Measurements from ENCODE around the gene LMNTD2.

DNA sequence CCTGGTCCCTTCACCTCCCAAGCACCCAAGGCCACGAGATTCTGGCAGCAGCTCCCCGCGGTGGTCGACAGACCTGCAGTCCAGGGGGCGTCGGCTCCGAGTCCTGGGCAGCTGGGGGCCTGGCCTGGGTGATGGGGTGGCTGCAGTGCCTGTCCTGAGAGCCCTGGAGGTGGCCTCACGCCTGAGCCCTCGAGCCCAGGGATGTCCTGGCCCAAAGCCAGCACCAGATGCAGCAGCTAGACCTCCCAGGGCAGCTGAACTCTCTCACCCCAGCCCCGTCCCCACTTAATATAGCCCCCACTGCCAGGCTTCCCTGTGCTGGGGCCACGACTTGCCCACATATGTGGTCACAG lies 6.6 kb downstream of the LMNTD2 start:
- TF ChIP-seq, protein P1, sequence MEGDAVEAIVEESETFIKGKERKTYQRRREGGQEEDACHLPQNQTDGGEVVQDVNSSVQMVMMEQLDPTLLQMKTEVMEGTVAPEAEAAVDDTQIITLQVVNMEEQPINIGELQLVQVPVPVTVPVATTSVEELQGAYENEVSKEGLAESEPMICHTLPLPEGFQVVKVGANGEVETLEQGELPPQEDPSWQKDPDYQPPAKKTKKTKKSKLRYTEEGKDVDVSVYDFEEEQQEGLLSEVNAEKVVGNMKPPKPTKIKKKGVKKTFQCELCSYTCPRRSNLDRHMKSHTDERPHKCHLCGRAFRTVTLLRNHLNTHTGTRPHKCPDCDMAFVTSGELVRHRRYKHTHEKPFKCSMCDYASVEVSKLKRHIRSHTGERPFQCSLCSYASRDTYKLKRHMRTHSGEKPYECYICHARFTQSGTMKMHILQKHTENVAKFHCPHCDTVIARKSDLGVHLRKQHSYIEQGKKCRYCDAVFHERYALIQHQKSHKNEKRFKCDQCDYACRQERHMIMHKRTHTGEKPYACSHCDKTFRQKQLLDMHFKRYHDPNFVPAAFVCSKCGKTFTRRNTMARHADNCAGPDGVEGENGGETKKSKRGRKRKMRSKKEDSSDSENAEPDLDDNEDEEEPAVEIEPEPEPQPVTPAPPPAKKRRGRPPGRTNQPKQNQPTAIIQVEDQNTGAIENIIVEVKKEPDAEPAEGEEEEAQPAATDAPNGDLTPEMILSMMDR (IDR thresholded peaks at IDR 0.05): no peak
- TF ChIP-seq POLR2A (IDR thresholded peaks at IDR 0.05): no peak

Measured in uterus (tissue), 2 donors.